Parathyroid adenoma (tissue), 2 donors: ENCODE data around the gene SIGLEC1.

ENCODE experiments used
- H2AFZ ChIP-seq: fragments of 300-600 bp; sonication (generic); one replicate; pipeline ENCODE4 v1.7.0; 2017; ENCODE audit warnings: antibody characterized with exemption, mild to moderate bottlenecking
- H3K27ac ChIP-seq: fragments of 300-600 bp; sonication (generic); one replicate; pipeline ENCODE4 v1.7.0; 2017
- H3K27me3 ChIP-seq: fragments of 300-600 bp; sonication (generic); one replicate; pipeline ENCODE4 v1.7.0; 2017; ENCODE audit warnings: low read length; ENCODE audit not compliant: control insufficient read depth, insufficient read depth
- H3K36me3 ChIP-seq: fragments of 300-600 bp; sonication (generic); one replicate; pipeline ENCODE4 v1.7.0; 2017; ENCODE audit warnings: low read length; ENCODE audit not compliant: control insufficient read depth, insufficient read depth
- H3K4me1 ChIP-seq: fragments of 300-600 bp; sonication (generic); one replicate; pipeline ENCODE4 v1.7.0; 2017; ENCODE audit warnings: control low read depth
- H3K4me2 ChIP-seq: fragments of 300-600 bp; sonication (generic); one replicate; pipeline ENCODE4 v1.7.0; 2017; ENCODE audit warnings: low read length
- H3K4me3 ChIP-seq: fragments of 300-600 bp; sonication (generic); one replicate; pipeline ENCODE4 v1.7.0; 2017; ENCODE audit warnings: low read depth, low read length
- H3K79me2 ChIP-seq: fragments of 300-600 bp; sonication (generic); one replicate; pipeline ENCODE4 v1.7.0; 2017; ENCODE audit warnings: control low read depth
- H3K9ac ChIP-seq: fragments of 300-600 bp; sonication (generic); one replicate; pipeline ENCODE4 v1.7.0; 2017; ENCODE audit warnings: mild to moderate bottlenecking
- H3K9me3 ChIP-seq: fragments of 300-600 bp; sonication (generic); one replicate; pipeline ENCODE4 v1.7.0; 2017; ENCODE audit warnings: low read length; ENCODE audit not compliant: control insufficient read depth
- CTCF ChIP-seq: fragments of 300-600 bp; sonication (generic); IDR thresholded peaks from one replicate; pipeline ENCODE4 v1.7.0; 2017; ENCODE audit warnings: antibody characterized with exemption, mild to moderate bottlenecking
- donor health status: primary hyperparathyroidism.

The SIGLEC1 gene

GRCh38 chr20:3692706-3693294, 19.6 kb downstream of the SIGLEC1 start:
- Histone ChIP-seq H3K9me3 (no peaks in the 10 kb centered on the region), H3K79me2 (no peaks in the 10 kb centered on the region), H3K27me3 (no peaks in the 10 kb centered on the region), H3K9ac (no peak overlapping the region), H3K4me1 (no peaks in the 10 kb centered on the region), H3K27ac (no peak overlapping the region), H3K4me3 (no peak overlapping the region), H3K4me2 (no peak overlapping the region), H3K36me3 (no peaks in the 10 kb centered on the region), H2AFZ (no peak overlapping the region)
- TF ChIP-seq CTCF, result no peak

GRCh38 chr20:3691897-3692296, 20.5 kb downstream of the SIGLEC1 start:
- Histone ChIP-seq H3K79me2 (no peaks in the 10 kb centered on the region), H3K4me1 (no peaks in the 10 kb centered on the region), H3K4me2 (no peak overlapping the region), H2AFZ (no peak overlapping the region), H3K27ac (no peak overlapping the region), H3K9me3 (no peaks in the 10 kb centered on the region), H3K9ac (no peak overlapping the region), H3K27me3 (no peaks in the 10 kb centered on the region), H3K4me3 (no peak overlapping the region), H3K36me3 (no peaks in the 10 kb centered on the region)
- TF ChIP-seq CTCF, result no peak

GRCh38 chr20:3691306-3691705, 21.1 kb downstream of the SIGLEC1 start:
- H3K4me1 ChIP-seq, result no peaks in the 10 kb centered on the region
- H2AFZ ChIP-seq, result no peak overlapping the region
- H3K27ac ChIP-seq, result no peak overlapping the region
- no peak overlapping the region for H3K4me3 ChIP-seq
- no peaks in the 10 kb centered on the region for H3K9me3 ChIP-seq
- H3K9ac ChIP-seq, result no peak overlapping the region
- H3K4me2 ChIP-seq, result no peak overlapping the region
- H3K27me3 ChIP-seq, result no peaks in the 10 kb centered on the region
- no peak for TF ChIP-seq CTCF
- no peaks in the 10 kb centered on the region for H3K36me3 ChIP-seq
- no peaks in the 10 kb centered on the region for H3K79me2 ChIP-seq

- no peak overlapping the region for H3K4me3 ChIP-seq
Observed at GRCh38 chr20:3690413-3690812, 22.0 kb downstream of the SIGLEC1 start.

More at GRCh38 chr20:3690413-3690812, 22.0 kb downstream of the SIGLEC1 start:
- no peaks in the 10 kb centered on the region for H3K9me3 ChIP-seq
- no peaks in the 10 kb centered on the region for H3K36me3 ChIP-seq
- H3K79me2 ChIP-seq, result no peaks in the 10 kb centered on the region
- H2AFZ ChIP-seq, result no peak overlapping the region
- no peaks in the 10 kb centered on the region for H3K27me3 ChIP-seq
- no peak overlapping the region for H3K4me2 ChIP-seq
- H3K4me1 ChIP-seq, result no peaks in the 10 kb centered on the region
- no peak overlapping the region for H3K9ac ChIP-seq
- H3K27ac ChIP-seq, result no peak overlapping the region
- TF ChIP-seq CTCF, result no peak
